GM18502 (cell line): ENCODE results near the gene KLC1.
"Not testable (repeated sequence)": the region's sequence is repeated elsewhere in the genome, so short reads cannot be mapped to it uniquely, and the experiment has no call there.

ENCODE experiments used
- ATAC-seq: cut with Tn5 transposase; IDR thresholded peaks from one replicate; pipeline ENCODE4 v1.9.1; 2021; ENCODE audit warnings: mild to moderate bottlenecking; ENCODE audit not compliant: unreplicated experiment, poor library complexity

KLC1 gene

GRCh38 chr14:103628684-103629502, at the start of gene KLC1:
TSS of gene KLC1 (plus strand) at chr14:103629211. CDS start at chr14:103654565, 25,354 bp downstream.
- ATAC-seq: peak; percentile 62

GRCh38 chr14:103581206-103581605, 47.8 kb upstream of the KLC1 start:
- ATAC-seq: no peak

GRCh38 chr14:103581954-103582703, 46.9 kb upstream of the KLC1 start:
- ATAC-seq: no peak

GRCh38 chr14:103584326-103584915, 44.6 kb upstream of the KLC1 start:
- ATAC-seq: no peak

- ATAC-seq: peak; percentile 86
Observed at GRCh38 chr14:103593577-103593976, 35.4 kb upstream of the KLC1 start.

GRCh38 chr14:103594265-103594664, 34.7 kb upstream of the KLC1 start:
- ATAC-seq: no peak

GRCh38 chr14:103597623-103598377, 31.2 kb upstream of the KLC1 start:
- no peak for ATAC-seq

GRCh38 chr14:103600503-103600902, 28.5 kb upstream of the KLC1 start:
- ATAC-seq: no peak

GRCh38 chr14:103604620-103605019, 24.4 kb upstream of the KLC1 start:
- no peak for ATAC-seq

- ATAC-seq: peak; percentile 81
Observed at GRCh38 chr14:103606963-103607668, 21.9 kb upstream of the KLC1 start.

GRCh38 chr14:103607822-103608221, 21.2 kb upstream of the KLC1 start:
- no peak for ATAC-seq

- not testable (repeated sequence) for ATAC-seq
Observed at GRCh38 chr14:103609081-103609480, 19.9 kb upstream of the KLC1 start.

- ATAC-seq: no peak
Observed at GRCh38 chr14:103611215-103611614, 17.8 kb upstream of the KLC1 start.

GRCh38 chr14:103613517-103613916, 15.5 kb upstream of the KLC1 start:
- no peak for ATAC-seq

GRCh38 chr14:103616635-103617300, 12.2 kb upstream of the KLC1 start:
- ATAC-seq: no peak

GRCh38 chr14:103619057-103619456, 10.0 kb upstream of the KLC1 start:
- ATAC-seq: no peak

- ATAC-seq: no peak
Observed at GRCh38 chr14:103621860-103622259, 7.2 kb upstream of the KLC1 start.

- no peak for ATAC-seq
Observed at GRCh38 chr14:103623308-103623707, 5.7 kb upstream of the KLC1 start.

GRCh38 chr14:103623883-103624482, 5.0 kb upstream of the KLC1 start:
- no peak for ATAC-seq
